Left renal cortex interstitium (tissue), 4 donors: Measurements from ENCODE around the gene ZNF385A. TPM values are rescaled to one million over a fixed set of nuclear protein-coding genes. Genes with fewer than 3 reads are reported as not detected.
"Not testable (repeated sequence)": the region's sequence is repeated elsewhere in the genome, so short reads cannot be mapped to it uniquely, and the experiment has no call there.

ENCODE experiments used
- DNase-seq, 4 donors: peaks; one replicate each; pipeline ENCODE4 v3.0.0-alpha.2; 2013; ENCODE audit warnings: low read depth in 4 of 4, low spot score in 2 of 4, missing footprints in 1 of 4
- polyA plus RNA-seq, 4 donors: library from polyadenylated mRNA; unstranded; fragments of 120-200 nt; gene quantifications; one replicate each; pipeline ENCODE4 v1.2.1, GENCODE V29; 2013; ENCODE audit not compliant: insufficient read length in 4 of 4

ZNF385A gene
- polyA plus RNA-seq, 4 donors, result 8.6 to 16.2 (median 13.3) TPM

DNA sequence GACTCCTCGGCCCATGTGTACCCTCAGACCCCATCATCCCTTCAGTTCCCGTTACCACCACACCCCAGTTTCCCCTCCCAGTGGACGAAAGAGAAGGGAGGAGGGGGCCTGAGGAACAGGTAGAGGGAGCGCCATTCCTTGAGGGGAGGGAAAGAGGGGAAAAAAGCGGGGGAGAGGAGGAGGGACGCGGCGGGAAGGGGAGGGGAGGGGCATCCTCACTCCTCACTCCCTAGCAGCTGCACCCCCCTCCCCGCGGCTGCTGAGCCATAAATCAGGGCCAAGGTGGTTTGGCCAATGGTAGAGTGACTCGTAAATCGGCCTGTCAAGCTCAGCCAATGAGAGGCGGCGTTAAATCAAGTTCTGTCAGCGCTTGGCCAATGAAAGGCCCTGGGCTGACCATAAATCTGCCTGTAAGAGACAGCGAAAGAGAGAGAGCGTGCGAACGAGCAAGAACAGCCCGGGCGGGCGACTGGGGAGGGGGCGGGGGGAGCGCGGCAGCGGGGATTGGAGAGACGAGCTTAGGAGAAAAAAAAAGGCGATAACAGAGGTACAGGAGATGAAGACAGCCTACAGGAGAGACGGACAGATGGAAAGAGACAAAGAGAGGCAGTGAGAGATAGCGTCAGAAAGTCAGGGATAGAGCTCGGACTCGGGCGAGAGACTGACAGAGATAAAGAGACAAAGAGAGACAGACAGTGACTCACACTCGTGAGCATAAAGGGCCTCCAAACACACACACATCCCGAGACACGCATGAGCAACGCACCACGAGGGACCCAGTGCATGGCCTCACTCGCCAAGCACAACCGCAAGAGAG lies 25.4 kb downstream of the ZNF385A start:
- peak; percentile 99 for DNase-seq

DNA sequence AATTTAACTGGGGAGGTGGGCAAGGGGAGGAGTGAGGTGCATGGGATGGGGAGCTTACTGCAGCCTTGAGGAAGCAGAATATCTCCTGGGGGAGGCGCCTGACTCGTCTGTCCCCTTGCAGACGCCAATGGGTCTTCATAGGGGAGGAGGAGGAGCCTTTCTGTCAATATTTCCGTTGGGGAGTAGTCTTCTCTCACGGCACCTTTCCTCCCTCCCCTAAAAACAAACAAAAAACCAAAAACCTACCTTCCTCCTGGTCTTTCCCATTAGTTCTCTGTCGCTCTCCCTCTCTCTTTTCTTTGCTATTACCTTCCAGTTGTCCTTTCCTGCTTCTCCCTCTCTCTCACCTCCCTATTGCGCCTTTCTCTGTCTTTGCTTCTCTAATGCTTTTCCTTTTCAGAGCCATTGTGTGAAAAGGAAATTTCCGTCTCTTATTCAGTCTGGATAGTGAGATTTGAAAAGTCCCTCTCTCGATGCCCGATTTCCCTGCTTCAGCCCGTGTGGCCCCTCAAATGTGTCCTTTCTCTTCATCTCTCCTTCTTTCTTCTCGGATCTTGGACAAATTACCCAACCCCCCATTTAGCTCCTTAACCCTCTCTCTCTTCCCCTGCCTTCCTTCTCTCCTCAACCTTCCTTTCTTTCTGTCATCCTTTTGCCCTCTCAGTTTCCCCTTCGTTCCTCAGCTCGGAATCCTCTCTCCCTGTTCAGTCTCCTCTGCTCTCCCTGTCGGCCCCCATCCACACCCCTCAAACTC lies 26.2 kb downstream of the ZNF385A start:
- DNase-seq, result no peak

DNA sequence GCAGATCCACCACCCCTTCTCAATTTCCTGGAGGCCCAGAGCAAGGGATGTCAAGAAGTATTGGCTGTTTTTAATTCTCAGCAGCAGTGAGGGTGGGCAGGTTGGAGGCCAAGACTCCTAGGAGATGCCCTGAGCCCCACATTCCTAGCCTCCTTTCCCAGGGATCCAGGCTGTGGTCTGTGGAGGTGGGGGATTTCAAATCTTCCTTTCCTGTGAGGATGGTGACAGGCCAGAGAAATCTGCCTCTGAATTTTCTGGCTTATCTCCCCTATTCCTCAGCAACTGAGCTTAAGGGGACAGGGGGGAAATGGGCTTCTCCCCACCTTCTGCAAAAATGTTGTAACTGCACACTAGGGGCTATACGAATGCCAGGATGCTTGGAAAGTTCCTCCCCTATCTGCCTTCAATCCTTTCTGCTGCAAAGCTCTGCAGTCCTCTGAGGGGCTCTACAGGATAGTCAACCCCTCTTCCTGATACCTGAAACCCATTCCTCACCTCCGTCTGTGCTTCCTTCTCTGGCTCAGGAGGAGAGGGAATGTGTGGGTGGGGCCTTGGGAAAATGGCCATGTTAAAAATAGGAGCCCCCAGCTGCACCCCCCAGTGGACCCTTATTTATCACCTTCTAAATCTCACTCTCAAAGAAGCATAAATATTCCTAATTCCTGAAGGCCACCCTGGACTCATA lies 26.9 kb downstream of the ZNF385A start:
- no peak for DNase-seq

DNA sequence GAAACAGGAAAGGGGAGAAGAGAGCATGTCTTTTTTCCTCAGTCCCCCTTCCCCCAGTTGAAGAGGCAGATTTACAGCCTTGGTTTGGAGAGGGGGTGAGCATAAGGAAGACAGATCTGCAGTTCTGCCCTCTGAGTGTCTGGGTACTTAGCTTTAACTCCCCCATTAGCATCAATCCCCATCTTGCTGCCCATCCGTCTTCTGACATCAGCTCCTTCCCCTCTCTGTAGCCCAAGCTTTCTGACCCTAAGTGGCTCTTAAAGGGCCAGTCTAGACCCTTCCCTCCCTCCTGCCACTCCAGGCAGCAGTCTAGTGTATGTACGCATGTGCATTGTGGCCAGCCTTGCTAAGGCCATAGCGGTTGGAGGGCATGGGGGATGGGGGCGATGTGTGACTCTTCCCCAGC lies 27.6 kb downstream of the ZNF385A start:
- no peak for DNase-seq

DNA sequence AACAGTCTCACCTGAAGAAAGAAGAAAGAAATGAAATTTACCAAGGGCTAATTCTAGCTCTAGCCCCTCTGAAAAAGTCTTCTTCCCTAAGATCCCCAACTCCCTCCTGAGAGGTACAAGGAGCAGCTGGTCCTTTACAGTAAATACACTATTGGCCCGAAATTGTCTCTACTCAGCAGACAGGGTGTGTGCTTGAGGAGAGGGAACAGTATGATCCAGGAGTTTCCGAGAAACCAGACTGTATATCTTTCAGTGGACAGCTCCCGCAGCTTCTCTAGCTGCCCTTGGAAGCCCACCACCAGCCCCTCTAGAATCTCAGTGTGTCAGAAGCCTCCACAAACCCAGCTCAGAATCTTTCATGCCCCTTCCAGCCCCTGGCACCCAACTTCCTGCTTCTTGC lies 28.3 kb downstream of the ZNF385A start:
- no peak for DNase-seq

DNA sequence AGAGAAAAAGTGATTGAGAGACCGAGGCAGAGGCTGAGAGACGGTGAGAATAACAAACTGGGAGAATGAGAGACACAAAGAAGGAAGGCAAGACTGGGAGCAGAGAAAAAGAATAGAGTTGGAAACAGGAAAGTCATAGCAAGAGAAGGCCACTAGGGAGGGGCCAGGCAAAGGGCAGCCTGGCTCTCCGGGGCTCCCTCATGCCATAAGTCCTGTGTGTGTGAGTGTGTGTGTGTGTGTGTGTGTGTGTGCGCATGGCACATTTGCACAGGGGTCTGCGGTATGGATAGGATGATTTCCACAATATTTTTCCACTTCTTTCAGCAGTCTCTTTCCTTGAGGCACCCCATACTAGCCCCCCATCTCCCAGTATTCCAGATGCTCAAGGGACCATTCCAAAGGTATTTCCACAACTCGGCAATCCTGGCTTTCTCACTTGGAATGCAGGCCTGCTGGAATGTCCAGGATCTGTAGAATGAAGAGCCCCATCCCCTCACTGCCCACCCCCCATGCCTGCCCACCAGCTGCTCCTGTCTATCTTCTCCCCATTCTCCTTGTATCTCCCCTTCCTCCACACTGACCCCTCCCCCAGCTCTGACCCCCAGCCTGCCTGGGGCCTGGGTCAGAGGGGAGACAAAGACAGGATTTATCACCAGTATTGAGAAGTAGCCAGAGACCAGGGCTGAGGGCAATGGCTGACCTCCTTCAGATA lies 29.3 kb downstream of the ZNF385A start:
- no peak for DNase-seq

DNA sequence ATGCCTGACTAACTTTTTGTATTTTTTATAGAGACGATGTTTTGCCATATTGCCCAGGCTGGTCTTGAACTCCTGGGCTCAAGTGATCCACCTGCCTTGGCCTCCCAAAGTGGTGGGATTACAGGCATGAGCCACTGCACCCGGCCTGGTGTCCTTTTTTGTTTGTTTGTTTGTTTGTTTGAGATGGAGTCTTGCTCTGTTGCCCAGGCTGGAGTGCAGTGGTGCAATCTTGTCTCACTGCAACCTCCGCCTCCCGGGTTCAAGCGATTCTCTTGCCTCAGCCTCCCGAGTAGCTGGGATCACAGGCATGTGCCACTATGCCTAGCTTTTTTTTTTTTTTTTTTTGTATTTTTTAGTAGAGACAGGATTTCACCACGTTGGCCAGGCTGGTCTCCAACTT lies 30.3 kb downstream of the ZNF385A start:
- DNase-seq, result not testable (repeated sequence)

DNA sequence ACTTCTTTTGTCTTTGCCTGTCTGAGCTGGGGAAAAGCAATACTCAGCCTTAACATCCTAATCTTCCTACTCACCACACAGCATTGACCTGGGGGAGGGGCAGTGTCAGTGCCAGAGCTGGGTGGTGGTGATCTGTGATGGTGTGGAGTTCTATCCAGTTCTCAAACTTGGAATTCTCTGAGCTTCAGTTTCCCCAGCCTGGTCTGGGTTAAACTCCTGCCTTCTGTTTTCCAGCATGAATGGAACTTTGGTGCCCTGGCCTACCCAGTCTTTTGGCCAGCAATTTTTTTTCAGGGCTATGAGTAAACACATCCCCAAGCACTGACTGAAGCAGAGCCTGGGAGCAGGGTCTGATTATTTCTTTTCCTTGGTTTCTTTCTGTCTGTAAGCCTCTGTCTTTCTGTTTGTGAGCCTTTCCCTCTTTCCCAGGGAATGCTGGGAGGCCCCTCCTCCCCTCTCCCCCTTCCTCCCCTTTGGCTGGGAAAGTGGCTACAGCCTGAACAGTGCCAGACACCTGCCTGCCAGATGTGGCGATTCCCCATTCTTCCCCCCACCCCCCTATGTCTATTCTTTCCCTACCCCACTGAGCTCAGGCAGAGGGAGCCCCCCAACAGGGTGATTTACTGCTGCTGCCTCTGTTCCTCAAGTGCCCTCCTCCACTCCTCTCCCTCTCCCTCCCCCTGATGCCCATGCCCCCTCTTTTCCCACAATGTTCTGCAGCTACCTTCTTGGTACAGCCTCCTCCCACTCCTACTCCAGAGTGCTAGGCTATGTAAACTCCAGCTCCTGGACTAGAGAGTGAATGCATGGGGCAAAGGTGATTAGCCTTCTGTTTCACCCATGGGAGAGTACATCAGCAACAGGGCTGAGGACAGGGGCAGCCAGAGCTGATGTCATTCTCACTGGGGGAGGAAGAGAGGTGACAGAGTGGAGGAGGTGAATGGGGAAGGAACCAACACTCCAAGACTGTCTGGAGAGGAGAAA lies 31.4 kb downstream of the ZNF385A start:
- no peak for DNase-seq

DNA sequence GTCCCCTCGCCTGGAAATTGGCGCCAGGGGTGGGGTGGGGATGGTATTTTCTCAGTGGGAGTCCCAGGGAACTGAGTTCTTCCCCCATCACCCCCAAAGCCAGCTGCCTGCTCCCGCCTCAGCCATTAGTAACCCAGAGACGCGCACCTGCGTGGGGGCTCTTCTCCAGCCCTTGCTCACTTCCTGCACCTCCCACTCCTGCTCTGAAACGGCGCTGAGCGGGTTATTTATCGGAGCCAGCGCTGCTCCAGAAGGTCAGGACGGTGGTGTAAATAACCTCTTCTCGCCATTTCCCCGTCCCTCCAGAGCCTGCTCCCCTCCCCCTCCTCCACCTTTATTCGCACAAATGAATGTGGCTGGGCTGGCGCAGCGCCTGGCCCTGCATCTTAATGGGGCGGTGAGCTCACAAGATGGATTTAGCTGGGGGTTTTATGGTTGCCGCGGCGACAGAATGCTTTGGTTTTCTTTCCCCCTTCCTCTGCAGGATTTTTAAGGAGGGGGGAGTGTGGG lies 32.5 kb downstream of the ZNF385A start:
- peak in 2 of 4 donors; percentile 84 to 87 for DNase-seq

DNA sequence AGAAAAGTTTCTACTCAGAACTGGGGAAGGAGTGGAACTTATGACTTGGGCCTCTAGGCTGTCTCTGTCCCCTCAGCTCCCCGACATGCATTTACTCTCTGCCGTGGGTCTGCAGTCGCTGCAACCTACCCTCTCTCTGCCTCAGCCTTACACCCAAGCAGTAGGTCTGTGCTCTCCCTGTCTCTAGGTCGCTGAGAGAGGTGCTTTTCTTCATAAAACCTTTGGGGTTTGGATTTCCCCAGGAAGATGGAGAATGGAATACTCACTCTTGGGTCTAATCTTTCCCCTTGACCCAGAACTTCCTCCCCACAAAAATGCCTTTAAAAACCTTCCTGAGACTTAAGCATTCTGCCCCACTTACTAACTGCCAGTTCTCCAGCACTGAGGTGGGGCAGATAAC lies 33.2 kb downstream of the ZNF385A start:
- DNase-seq, result no peak

DNA sequence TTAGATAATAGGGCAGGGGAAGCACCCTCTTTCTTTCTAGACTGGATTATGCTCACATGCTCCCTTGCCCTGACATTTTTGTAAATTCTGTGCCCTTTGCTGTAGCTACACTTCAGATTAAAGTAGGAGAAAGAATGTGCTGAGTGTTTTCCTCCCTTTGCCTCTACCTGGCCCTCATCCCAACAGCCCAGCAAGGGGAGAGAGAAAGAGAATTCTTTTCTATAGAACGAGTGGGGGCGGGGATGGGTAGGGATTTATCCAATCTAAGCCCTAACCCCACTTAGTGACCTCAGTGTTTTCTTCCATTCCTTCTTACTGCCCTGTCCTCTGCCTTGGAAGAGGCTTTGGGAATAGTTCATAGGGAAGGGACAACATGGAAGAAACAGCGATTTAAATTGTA lies 33.8 kb downstream of the ZNF385A start:
- no peak for DNase-seq

DNA sequence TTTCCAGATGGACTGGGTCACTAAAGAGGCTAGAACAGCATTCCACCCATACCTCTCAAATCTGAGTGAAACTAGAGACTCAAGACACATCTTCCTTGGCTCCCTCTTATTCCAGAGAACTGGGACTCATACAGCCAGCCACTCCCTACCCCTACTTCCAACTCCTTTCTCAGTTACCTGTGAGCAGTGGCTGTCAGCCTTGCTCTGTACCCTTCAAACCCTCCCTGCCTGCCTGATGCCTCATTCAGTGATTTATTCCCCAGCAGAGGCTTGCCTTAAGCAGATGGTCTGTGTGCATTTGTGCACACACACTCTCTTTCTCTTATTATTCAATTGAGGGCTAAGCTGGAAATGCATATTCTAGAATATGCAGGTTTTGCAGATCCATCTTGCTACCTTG lies 34.9 kb downstream of the ZNF385A start:
- no peak for DNase-seq

DNA sequence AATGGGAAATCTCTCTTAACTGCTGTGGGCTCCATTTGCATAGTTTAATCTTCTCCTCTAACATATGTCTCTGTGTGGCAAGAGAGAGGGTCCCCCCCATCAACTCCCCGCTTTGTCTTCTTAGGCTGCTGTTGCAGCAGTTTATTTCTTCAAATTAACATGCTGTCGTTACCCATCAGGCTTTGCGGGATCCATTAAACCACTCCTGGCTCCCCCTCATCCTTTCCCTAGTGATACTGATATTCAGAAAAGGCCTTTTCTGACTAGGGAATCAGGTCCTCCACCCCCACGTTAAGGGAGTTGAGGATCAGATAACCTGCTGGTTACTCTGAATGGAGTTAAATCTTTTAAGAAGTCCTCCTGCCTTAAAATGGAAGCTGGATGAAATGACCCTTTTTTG lies 35.5 kb downstream of the ZNF385A start:
- DNase-seq, result no peak

DNA sequence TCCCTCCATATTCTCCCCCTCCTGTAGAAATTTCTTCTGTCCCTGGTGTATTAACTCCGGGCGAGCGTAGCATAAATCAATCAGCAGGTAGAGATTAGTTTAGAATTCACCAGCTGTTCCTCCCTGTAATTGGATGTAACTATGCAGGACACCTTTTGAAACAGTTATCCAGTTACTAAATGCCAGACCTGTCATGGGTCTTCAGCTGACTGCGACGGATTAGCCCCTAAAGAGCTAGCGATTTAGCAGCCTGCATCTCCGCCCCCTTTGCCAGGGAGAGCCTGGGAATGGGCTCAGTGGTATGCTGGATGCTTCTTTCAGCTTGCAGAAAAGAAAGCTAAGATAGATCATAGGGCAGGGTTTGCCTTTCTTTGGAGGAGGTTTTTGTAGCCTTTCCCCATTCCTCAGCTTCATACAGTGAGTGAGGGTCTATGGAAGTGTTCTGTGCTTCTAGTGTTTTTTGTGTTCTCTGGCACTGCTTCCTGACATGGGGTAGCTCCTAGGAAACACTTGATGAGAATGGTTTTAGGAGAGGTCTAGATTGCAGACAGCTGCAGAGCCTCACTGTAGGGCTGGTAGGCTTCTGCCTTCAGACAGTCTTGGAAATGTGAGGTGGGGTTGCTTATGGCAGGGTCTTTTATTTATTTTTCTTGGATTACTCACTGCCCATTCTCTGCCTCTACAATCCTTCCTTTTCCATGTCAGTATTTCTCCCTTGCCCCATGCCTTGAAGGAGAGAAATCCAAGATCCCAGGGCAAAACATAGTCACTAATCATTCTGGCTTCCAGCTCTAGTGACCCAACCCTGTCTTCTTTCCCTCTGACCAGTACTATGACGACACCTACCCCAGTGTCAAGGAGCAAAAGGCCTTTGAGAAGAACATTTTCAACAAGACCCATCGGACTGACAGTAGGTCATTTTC lies 42.9 kb downstream of the ZNF385A start:
- DNase-seq, result no peak

DNA sequence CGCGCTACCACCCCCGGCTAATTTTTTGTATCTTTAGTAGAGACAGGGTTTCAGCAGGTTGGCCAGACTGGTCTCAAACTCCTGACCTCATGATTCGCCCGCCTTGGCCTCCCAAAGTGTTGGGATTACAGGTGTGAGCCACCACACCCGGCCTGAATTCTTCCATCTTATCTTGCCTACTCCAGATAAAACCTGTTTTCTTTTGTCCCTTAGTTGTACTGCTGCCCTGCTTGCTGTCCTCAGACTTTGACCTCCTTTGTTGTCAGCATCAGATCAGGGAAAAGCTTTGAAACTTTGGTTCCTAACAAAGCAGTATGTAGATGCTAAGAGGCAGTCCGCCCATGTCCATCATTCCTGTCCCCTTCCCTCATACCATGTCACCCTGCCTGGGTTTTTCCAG lies 43.7 kb downstream of the ZNF385A start:
- no peak for DNase-seq

DNA sequence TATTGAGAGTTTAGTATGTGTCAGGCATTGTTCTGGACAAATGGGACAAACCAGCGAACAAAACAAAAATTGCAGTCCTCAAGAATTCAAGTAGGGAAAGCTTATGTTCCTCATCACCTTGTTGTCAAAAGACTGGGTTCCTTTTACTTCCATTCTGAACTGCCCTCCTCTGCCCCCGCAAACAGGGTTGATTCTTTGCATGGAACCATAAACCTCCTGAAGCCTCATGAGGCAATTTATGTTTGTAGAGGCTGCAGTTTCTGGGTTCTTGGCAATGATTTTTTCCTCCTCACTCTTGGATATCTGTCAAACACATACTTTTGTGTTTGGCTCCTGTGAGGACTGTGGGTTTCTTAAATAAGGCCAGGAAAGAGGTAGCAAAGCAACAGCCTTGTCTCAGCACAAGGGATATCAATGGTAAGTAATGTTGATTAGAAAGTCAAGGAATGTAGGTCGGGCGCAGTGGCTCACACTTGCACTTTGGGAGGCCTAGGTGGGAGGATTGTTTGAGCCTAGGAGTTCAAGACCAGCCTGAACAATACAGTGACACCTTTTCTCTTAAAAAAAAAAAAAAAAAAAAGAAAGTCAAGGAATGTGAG lies 45.7 kb downstream of the ZNF385A start:
- no peak for DNase-seq

DNA sequence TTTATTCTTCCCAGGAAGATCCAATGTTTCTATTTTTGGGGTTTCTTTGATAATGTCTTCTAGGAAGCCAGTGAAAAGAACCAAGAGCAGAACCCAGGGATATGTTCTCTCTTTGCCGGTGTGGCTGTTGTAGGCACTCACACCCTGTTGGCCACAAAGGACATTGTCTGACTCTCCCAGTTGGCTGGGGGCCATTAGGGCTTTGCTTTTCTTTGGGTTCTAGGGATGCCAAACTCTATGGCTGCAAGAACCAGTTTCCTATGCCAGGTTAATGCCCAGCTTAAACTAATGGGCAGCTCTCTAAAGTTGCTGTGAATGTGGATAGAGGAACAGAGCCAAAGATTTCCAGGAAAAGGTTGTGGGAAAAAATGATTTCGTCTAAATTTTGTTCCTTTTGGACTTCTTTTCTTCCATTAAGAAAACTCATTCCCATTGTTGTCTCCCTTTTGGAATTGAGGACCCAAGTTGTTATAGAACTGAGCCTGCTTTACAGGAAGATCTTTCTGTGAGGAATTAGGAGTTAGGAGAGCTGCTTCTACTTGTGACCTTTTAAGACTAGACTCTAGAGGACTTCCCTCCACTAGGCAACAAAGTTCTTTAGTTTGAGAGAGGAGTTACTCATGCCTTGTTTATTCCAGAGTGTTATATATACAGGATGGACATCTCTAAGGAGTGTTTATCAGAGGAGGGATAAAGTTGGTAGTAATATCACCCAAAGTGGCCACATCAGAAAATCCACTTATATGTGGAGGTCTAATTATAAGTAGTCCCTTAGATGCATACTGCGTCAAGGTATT lies 46.5 kb downstream of the ZNF385A start:
- DNase-seq, result no peak
